HepG2 (cell line): ENCODE measurements around the gene NUP62. TPM values are rescaled to one million over a fixed set of nuclear protein-coding genes. Genes with fewer than 3 reads are reported as not detected.

Source experiments
- E2F1 ChIP-seq: sonication (generic); formaldehyde crosslinking; IDR thresholded peaks from 2 replicates; pipeline ENCODE4 v1.5.0; 2020; ENCODE audit warnings: missing genetic modification reagents
- ELF1 ChIP-seq: sonication (generic); formaldehyde crosslinking; IDR thresholded peaks from 2 replicates; pipeline ENCODE4 v1.4.0; 2020; ENCODE audit warnings: missing genetic modification reagents
- GATA4 ChIP-seq: sonication (generic); IDR thresholded peaks from 2 replicates; pipeline ENCODE4 v1.6.1; 2016; ENCODE audit warnings: antibody characterized with exemption, low read depth, borderline replicate concordance
- HNRNPLL ChIP-seq: fragments of 200-400 bp; formaldehyde crosslinking; IDR thresholded peaks from 2 replicates; pipeline ENCODE4 v1.6.1; 2017; ENCODE audit warnings: mild to moderate bottlenecking, low read depth, low read length; ENCODE audit not compliant: poor library complexity, severe bottlenecking
- KDM5A ChIP-seq: fragments of 200-600 bp; sonication (generic); IDR thresholded peaks from 2 replicates; pipeline ENCODE4 v1.7.0; 2018; ENCODE audit warnings: antibody characterized with exemption, mild to moderate bottlenecking, low read length, borderline replicate concordance
- NFE2 ChIP-seq: sonication (generic); formaldehyde crosslinking; IDR thresholded peaks from 2 replicates; pipeline ENCODE4 v1.4.0; 2020; ENCODE audit warnings: missing genetic modification reagents
- POLR2A ChIP-seq, 2 experiments: IDR thresholded peaks; 2 replicates each; pipeline ENCODE4 v1.6.1; 2011; ENCODE audit warnings: low read depth in 2 of 2, low read length in 2 of 2, mild to moderate bottlenecking in 1 of 2, moderate library complexity in 1 of 2; ENCODE audit not compliant: insufficient read depth in 1 of 2
- RBM22 ChIP-seq: fragments of 200-400 bp; formaldehyde crosslinking; optimal IDR thresholded peaks from 2 replicates; pipeline ENCODE3; 2017; ENCODE audit warnings: mild to moderate bottlenecking, low read length, moderate library complexity
- RFX3 ChIP-seq: IDR thresholded peaks from 2 replicates; pipeline ENCODE4 v1.6.1; 2016; ENCODE audit warnings: missing biosample characterization, missing genetic modification reagents
- SP140L ChIP-seq: sonication (generic); formaldehyde crosslinking; IDR thresholded peaks from 2 replicates; pipeline ENCODE4 v1.4.0; 2020; ENCODE audit warnings: missing genetic modification reagents, borderline replicate concordance
- TBL1XR1 ChIP-seq: fragments of 150-350 bp; IDR thresholded peaks from 2 replicates; pipeline ENCODE4 v1.6.1; 2014; ENCODE audit warnings: borderline replicate concordance, low read length; ENCODE audit not compliant: partially characterized antibody
- ZBTB10 ChIP-seq: sonication (generic); formaldehyde crosslinking; IDR thresholded peaks from 2 replicates; pipeline ENCODE4 v1.4.0; 2020; ENCODE audit warnings: missing genetic modification reagents, borderline replicate concordance
- ZKSCAN5 ChIP-seq: sonication (generic); formaldehyde crosslinking; IDR thresholded peaks from 2 replicates; pipeline ENCODE4 v1.5.1; 2020; ENCODE audit warnings: mild to moderate bottlenecking, missing genetic modification reagents
- ZNF335 ChIP-seq: sonication (generic); formaldehyde crosslinking; IDR thresholded peaks from 2 replicates; pipeline ENCODE4 v1.4.0; 2020; ENCODE audit warnings: missing genetic modification reagents
- ZNF616 ChIP-seq: sonication (generic); formaldehyde crosslinking; IDR thresholded peaks from 2 replicates; pipeline ENCODE4 v1.5.0; 2020; ENCODE audit warnings: low read depth, mild to moderate bottlenecking, missing genetic modification reagents
- ZNF639 ChIP-seq: conservative IDR thresholded peaks from 2 replicates; pipeline ENCODE4 v1.6.1; 2018; ENCODE audit warnings: missing genetic modification reagents
- polyA plus RNA-seq, 8 experiments: library from polyadenylated mRNA; depleted of rRNA in 3 of 8; stranded (reverse) in 7 of 8; unstranded in 1 of 8; fragments of >200 nt; fragmentation: Illumina TruSeq in 4 of 8; extraction: Trizol in 4 of 8; gene quantifications; 2 replicates each; pipeline versions ENCODE4 v1.2.1 to v1.2.3, GENCODE V29; 2011 to 2016; ENCODE audit warnings: low read depth in 4 of 8, missing spikeins in 1 of 8, mixed read lengths in 1 of 8; ENCODE audit not compliant: insufficient read depth in 1 of 8
- total RNA-seq, 5 experiments: library from RNA; depleted of rRNA; stranded (reverse); fragments of >200 nt; fragmentation: Illumina TruSeq; extraction: Trizol; gene quantifications; 2 replicates each; pipeline ENCODE4 v1.2.3, GENCODE V29; 2016; ENCODE audit warnings: low read depth in 1 of 5
- TF ChIP-seq, protein P1 (sequence below): sonication (generic); formaldehyde crosslinking; IDR thresholded peaks from 2 replicates; pipeline ENCODE4 v1.4.0; 2020; ENCODE audit warnings: low read depth, mild to moderate bottlenecking, missing genetic modification reagents
- TF ChIP-seq, protein P2 (sequence below): sonication (generic); formaldehyde crosslinking; IDR thresholded peaks from 2 replicates; pipeline ENCODE4 v1.8.0; 2022; ENCODE audit warnings: low read depth, missing genetic modification reagents
- TF ChIP-seq, protein P3 (sequence below): sonication (generic); formaldehyde crosslinking; IDR thresholded peaks from 2 replicates; pipeline ENCODE4 v1.5.0; 2020; ENCODE audit warnings: mild to moderate bottlenecking, missing genetic modification reagents, borderline replicate concordance

Gene NUP62
- total and polyA plus RNA-seq, 2 of the 13 experiments (the other 11 are each of a cell fraction or from before 2014, with no cell fraction given): 16.5 to 41.5 TPM

DNA sequence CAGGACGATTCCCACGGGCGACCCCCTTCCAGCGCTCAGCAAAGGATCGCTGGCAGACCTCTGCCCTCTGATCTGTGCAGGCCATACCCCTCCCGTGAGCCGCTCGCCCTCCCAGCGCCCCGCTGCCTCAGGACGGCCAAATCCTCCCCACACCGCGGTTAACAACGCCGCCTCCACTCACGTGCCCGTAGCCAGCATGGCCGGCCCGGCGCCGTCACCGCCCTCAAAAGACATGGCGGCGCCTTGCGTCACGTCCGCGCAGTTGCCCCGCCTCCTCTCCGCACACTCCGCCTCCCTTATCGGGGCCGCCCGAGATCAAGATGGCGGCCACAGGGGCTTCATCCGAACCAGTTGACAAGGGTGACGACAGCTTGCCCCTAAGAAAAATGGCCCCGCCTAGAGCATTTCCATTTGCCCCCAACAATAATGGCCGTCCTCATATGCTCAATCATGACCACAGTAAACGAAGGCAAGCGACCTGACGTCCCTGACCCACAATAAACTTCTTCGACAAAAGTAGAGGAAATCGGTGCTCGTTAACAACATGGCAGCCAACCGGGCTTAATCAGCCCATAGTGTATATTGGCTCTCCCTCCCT, 52.8 kb downstream of the NUP62 start (continued):
- TF ChIP-seq ZKSCAN5 (CRISPR knock-in tag) (0 out of 2 replicates have a peak, but pooled peaks have one; percentile 61), GATA4 (no peak), ZNF639 (no peak; the same call in 1 of the 2 replicates), KDM5A (peak; percentile 65; the same call in 1 of the 2 replicates), TBL1XR1 (peak; percentile 15), RBM22 (no peak), E2F1 (CRISPR knock-in tag) (peak; percentile 55; the same call in 1 of the 2 replicates), ZNF616 (CRISPR knock-in tag) (no peak), ZBTB10 (CRISPR knock-in tag) (peak; percentile 19; the same call in 1 of the 2 replicates), HNRNPLL (peak; percentile 86), ELF1 (CRISPR knock-in tag) (peak; percentile 16; the same call in 1 of the 2 replicates), NFE2 (CRISPR knock-in tag) (peak; percentile 33; the same call in 1 of the 2 replicates), POLR2A (IDR thresholded peaks at IDR 0.05; ENCODE audit: insufficient read depth in 1 of 2, low read depth in 2 of 2, low read length in 2 of 2) (peak in 1 of 2 experiments; percentile 44; a peak in 2 of 4 replicates), SP140L (no peak), ZNF335 (CRISPR knock-in tag) (no peak), RFX3 (CRISPR knock-in tag) (no peak)
- TF ChIP-seq, protein P1, sequence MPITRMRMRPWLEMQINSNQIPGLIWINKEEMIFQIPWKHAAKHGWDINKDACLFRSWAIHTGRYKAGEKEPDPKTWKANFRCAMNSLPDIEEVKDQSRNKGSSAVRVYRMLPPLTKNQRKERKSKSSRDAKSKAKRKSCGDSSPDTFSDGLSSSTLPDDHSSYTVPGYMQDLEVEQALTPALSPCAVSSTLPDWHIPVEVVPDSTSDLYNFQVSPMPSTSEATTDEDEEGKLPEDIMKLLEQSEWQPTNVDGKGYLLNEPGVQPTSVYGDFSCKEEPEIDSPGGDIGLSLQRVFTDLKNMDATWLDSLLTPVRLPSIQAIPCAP: no peak
- TF ChIP-seq, protein P2, sequence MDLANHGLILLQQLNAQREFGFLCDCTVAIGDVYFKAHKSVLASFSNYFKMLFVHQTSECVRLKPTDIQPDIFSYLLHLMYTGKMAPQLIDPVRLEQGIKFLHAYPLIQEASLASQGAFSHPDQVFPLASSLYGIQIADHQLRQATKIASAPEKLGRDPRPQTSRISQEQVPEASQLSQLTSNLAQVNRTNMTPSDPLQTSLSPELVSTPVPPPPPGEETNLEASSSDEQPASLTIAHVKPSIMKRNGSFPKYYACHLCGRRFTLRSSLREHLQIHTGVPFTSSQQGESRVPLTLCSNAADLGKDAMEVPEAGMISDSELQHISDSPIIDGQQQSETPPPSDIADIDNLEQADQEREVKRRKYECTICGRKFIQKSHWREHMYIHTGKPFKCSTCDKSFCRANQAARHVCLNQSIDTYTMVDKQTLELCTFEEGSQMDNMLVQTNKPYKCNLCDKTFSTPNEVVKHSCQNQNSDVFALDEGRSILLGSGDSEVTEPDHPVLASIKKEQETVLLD (CRISPR knock-in tag): no peak
- TF ChIP-seq, protein P3, sequence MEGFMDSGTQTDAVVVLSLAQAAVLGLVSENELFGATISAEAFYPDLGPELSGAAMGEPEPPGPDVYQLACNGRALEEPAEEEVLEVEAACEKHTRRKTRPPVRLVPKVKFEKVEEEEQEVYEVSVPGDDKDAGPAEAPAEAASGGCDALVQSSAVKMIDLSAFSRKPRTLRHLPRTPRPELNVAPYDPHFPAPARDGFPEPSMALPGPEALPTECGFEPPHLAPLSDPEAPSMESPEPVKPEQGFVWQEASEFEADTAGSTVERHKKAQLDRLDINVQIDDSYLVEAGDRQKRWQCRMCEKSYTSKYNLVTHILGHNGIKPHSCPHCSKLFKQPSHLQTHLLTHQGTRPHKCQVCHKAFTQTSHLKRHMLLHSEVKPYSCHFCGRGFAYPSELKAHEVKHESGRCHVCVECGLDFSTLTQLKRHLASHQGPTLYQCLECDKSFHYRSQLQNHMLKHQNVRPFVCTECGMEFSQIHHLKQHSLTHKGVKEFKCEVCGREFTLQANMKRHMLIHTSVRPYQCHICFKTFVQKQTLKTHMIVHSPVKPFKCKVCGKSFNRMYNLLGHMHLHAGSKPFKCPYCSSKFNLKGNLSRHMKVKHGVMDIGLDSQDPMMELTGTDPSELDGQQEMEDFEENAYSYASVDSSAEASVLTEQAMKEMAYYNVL (CRISPR knock-in tag): 0 out of 2 replicates have a peak, but pooled peaks have one; percentile 6
